ENCODE measurements around the gene CXCL14. TPM values are rescaled to one million over a fixed set of nuclear protein-coding genes. Genes with fewer than 3 reads are reported as not detected.
A peak's percentile ranks its signal among the peaks of the same experiment; 100 is the strongest.

CXCL14 gene
- polyA plus RNA-seq, 3 donors, result 0.07 to 0.12 TPM; not detected in 1

GRCh38 chr5:135570453-135570764 lies 8.4 kb downstream of the CXCL14 start:
- Histone ChIP-seq H3K27me3 (ENCODE audit: control insufficient read depth in 2 of 2, insufficient read depth in 2 of 2, low read length in 2 of 2) (peaks cover 0 to 5% of the 10 kb centered on the region in 2 donors), H3K9ac (ENCODE audit: insufficient read depth, low read length, poor library complexity, severe bottlenecking) (no peak overlapping the region), H3K79me2 (ENCODE audit: insufficient read depth, low read length) (no peaks in the 10 kb centered on the region), H3K4me1 (ENCODE audit: control insufficient read depth in 1 of 2, insufficient read depth in 2 of 2, low read length in 2 of 2) (no peaks in the 10 kb centered on the region), H4K20me1 (ENCODE audit: insufficient read depth, low read length) (no peaks in the 10 kb centered on the region), H3K36me3 (replicated peaks in 1 of 2; ENCODE audit: control insufficient read depth in 1 of 2, insufficient read depth in 2 of 2, low read length in 2 of 2) (no peaks in the 10 kb centered on the region), H3K4me3 (replicated peaks in 1 of 3; ENCODE audit: low read depth in 2 of 3, low read length in 3 of 3) (no peak overlapping the region), H2AFZ (ENCODE audit: insufficient read depth, low read depth, low read length, poor library complexity, severe bottlenecking) (no peak overlapping the region), H3K27ac (ENCODE audit: low read depth in 1 of 2, low read length in 2 of 2) (no peak overlapping the region), H3K9me3 (replicated peaks in 1 of 2; ENCODE audit: control insufficient read depth in 1 of 2, insufficient read depth in 1 of 2, low read length in 2 of 2) (no peaks in the 10 kb centered on the region), H3K4me2 (replicated peaks; ENCODE audit: extremely low read depth, low read length, poor library complexity, severe bottlenecking) (no peak overlapping the region)
- peaks cover 9% of the 10 kb centered on the region for H3K4me1 Mint-ChIP-seq
- H3K4me3 Mint-ChIP-seq, result no peak overlapping the region
- intact Hi-C loops (cut with micrococcal nuclease), result no loop called here
- no CpG with 5 or more reads among the region's 3 CpGs for WGBS (ENCODE audit: insufficient coverage)
- no peak for DNase-seq
- TF ChIP-seq, protein P1, sequence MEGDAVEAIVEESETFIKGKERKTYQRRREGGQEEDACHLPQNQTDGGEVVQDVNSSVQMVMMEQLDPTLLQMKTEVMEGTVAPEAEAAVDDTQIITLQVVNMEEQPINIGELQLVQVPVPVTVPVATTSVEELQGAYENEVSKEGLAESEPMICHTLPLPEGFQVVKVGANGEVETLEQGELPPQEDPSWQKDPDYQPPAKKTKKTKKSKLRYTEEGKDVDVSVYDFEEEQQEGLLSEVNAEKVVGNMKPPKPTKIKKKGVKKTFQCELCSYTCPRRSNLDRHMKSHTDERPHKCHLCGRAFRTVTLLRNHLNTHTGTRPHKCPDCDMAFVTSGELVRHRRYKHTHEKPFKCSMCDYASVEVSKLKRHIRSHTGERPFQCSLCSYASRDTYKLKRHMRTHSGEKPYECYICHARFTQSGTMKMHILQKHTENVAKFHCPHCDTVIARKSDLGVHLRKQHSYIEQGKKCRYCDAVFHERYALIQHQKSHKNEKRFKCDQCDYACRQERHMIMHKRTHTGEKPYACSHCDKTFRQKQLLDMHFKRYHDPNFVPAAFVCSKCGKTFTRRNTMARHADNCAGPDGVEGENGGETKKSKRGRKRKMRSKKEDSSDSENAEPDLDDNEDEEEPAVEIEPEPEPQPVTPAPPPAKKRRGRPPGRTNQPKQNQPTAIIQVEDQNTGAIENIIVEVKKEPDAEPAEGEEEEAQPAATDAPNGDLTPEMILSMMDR (IDR thresholded peaks at IDR 0.05), result no peak
- peaks cover 11 to 17% (median 11%) of the 10 kb centered on the region in 3 donors for H3K27me3 Mint-ChIP-seq (ENCODE audit: low read depth in 3 of 3)
- no peaks in the 10 kb centered on the region for H3K36me3 Mint-ChIP-seq
- H3K27ac Mint-ChIP-seq, result peak overlapping the region in 1 of 7 donors; percentile 57
- H3K9me3 Mint-ChIP-seq, result no peaks in the 10 kb centered on the region

GRCh38 chr5:135569755-135570452 lies 8.9 kb downstream of the CXCL14 start:
- peaks cover 0 to 6% of the 10 kb centered on the region in 2 donors for H3K27me3 ChIP-seq (ENCODE audit: control insufficient read depth in 2 of 2, insufficient read depth in 2 of 2, low read length in 2 of 2)
- intact Hi-C loops (cut with micrococcal nuclease), result loop anchor here in 1 of 2 donors (5.0 kb wide), 1 partner anchor 103 kb away; no protein-coding TSS in a partner anchor

More at GRCh38 chr5:135569755-135570452, 8.9 kb downstream of the CXCL14 start:
- H3K4me1 Mint-ChIP-seq, result peaks cover 9% of the 10 kb centered on the region
- DNase-seq, result no peak
- WGBS (ENCODE audit: insufficient coverage), result 53% methylated on average over 8 of the region's 10 CpGs
- Histone ChIP-seq H3K9ac (ENCODE audit: insufficient read depth, low read length, poor library complexity, severe bottlenecking) (no peak overlapping the region), H3K4me3 (replicated peaks in 1 of 3; ENCODE audit: low read depth in 2 of 3, low read length in 3 of 3) (no peak overlapping the region), H3K9me3 (replicated peaks in 1 of 2; ENCODE audit: control insufficient read depth in 1 of 2, insufficient read depth in 1 of 2, low read length in 2 of 2) (no peaks in the 10 kb centered on the region), H3K79me2 (ENCODE audit: insufficient read depth, low read length) (no peaks in the 10 kb centered on the region), H3K27ac (ENCODE audit: low read depth in 1 of 2, low read length in 2 of 2) (no peak overlapping the region), H2AFZ (ENCODE audit: insufficient read depth, low read depth, low read length, poor library complexity, severe bottlenecking) (no peak overlapping the region), H3K36me3 (replicated peaks in 1 of 2; ENCODE audit: control insufficient read depth in 1 of 2, insufficient read depth in 2 of 2, low read length in 2 of 2) (no peaks in the 10 kb centered on the region), H3K4me2 (replicated peaks; ENCODE audit: extremely low read depth, low read length, poor library complexity, severe bottlenecking) (no peak overlapping the region), H4K20me1 (ENCODE audit: insufficient read depth, low read length) (no peaks in the 10 kb centered on the region), H3K4me1 (ENCODE audit: control insufficient read depth in 1 of 2, insufficient read depth in 2 of 2, low read length in 2 of 2) (no peaks in the 10 kb centered on the region)
- no peaks in the 10 kb centered on the region for H3K9me3 Mint-ChIP-seq
- H3K36me3 Mint-ChIP-seq, result no peaks in the 10 kb centered on the region
- TF ChIP-seq, protein P1 (IDR thresholded peaks at IDR 0.05), result peak; percentile 38
- H3K27ac Mint-ChIP-seq, result peak overlapping the region in 1 of 7 donors; percentile 57
- H3K4me3 Mint-ChIP-seq, result no peak overlapping the region
- H3K27me3 Mint-ChIP-seq (ENCODE audit: low read depth in 3 of 3), result peaks cover 11 to 20% (median 14%) of the 10 kb centered on the region in 3 donors

Measured in CD14-positive monocyte (primary cell).